Activated naive CD8-positive, alpha-beta T cell (primary cell): ENCODE results near the gene MCF2L2.
A peak's percentile ranks its signal among the peaks of the same experiment; 100 is the strongest.
"Not testable (repeated sequence)": the region's sequence is repeated elsewhere in the genome, so short reads cannot be mapped to it uniquely, and the experiment has no call there.

Experiments
- H3K27ac Mint-ChIP-seq: one replicate; pipeline ENCODE4 v1.8.0; 2021; ENCODE audit warnings: mixed read lengths
- H3K27me3 Mint-ChIP-seq: one replicate; pipeline ENCODE4 v1.8.0; 2021; ENCODE audit warnings: mixed read lengths
- H3K36me3 Mint-ChIP-seq: one replicate; pipeline ENCODE4 v1.8.0; 2021; ENCODE audit warnings: mixed read lengths
- H3K4me1 Mint-ChIP-seq: one replicate; pipeline ENCODE4 v1.8.0; 2021; ENCODE audit warnings: low read depth, mixed read lengths
- H3K4me3 Mint-ChIP-seq: one replicate; pipeline ENCODE4 v1.8.0; 2021; ENCODE audit warnings: mild to moderate bottlenecking, mixed read lengths
- H3K9me3 Mint-ChIP-seq: one replicate; pipeline ENCODE4 v1.8.0; 2021; ENCODE audit warnings: low read depth, mixed read lengths

The MCF2L2 gene

GRCh38 chr3:183375337-183375736 is 53.1 kb downstream of the MCF2L2 start:
- no peaks in the 10 kb centered on the region for H3K9me3 Mint-ChIP-seq
- H3K27ac Mint-ChIP-seq = peak overlapping the region; percentile 12
- peaks cover 48% of the 10 kb centered on the region for H3K4me1 Mint-ChIP-seq
- H3K27me3 Mint-ChIP-seq = no peaks in the 10 kb centered on the region
- H3K36me3 Mint-ChIP-seq = peaks cover 6% of the 10 kb centered on the region
- no peak overlapping the region for H3K4me3 Mint-ChIP-seq

- H3K27ac Mint-ChIP-seq = no peak overlapping the region
- H3K9me3 Mint-ChIP-seq = no peaks in the 10 kb centered on the region
- no peaks in the 10 kb centered on the region for H3K27me3 Mint-ChIP-seq
- H3K4me3 Mint-ChIP-seq = no peak overlapping the region
- H3K4me1 Mint-ChIP-seq = peaks cover 43% of the 10 kb centered on the region
- peaks cover 6% of the 10 kb centered on the region for H3K36me3 Mint-ChIP-seq
These were observed 55.5 kb downstream of the MCF2L2 start for GRCh38 chr3:183372911-183373310.

- not testable (repeated sequence) for H3K27me3 Mint-ChIP-seq, H3K4me3 Mint-ChIP-seq, H3K9me3 Mint-ChIP-seq, H3K36me3 Mint-ChIP-seq
- Mint-ChIP-seq H3K4me1 (peaks cover 33% of the 10 kb centered on the region), H3K27ac (peak overlapping the region; percentile 31)
These were observed 56.8 kb downstream of the MCF2L2 start for GRCh38 chr3:183371600-183371968.

- H3K27ac Mint-ChIP-seq = peak overlapping the region; percentile 72
- peaks cover 4% of the 10 kb centered on the region for H3K36me3 Mint-ChIP-seq
- H3K4me3 Mint-ChIP-seq = no peak overlapping the region
- no peaks in the 10 kb centered on the region for H3K27me3 Mint-ChIP-seq
- peaks cover 32% of the 10 kb centered on the region for H3K4me1 Mint-ChIP-seq
- no peaks in the 10 kb centered on the region for H3K9me3 Mint-ChIP-seq
These were observed 58.0 kb downstream of the MCF2L2 start for GRCh38 chr3:183370391-183370790.

GRCh38 chr3:183369627-183370026 is 58.8 kb downstream of the MCF2L2 start:
- H3K4me3 Mint-ChIP-seq = no peak overlapping the region
- H3K36me3 Mint-ChIP-seq = peaks cover 4% of the 10 kb centered on the region
- no peaks in the 10 kb centered on the region for H3K9me3 Mint-ChIP-seq
- no peak overlapping the region for H3K27ac Mint-ChIP-seq
- peaks cover 30% of the 10 kb centered on the region for H3K4me1 Mint-ChIP-seq
- H3K27me3 Mint-ChIP-seq = no peaks in the 10 kb centered on the region

GRCh38 chr3:183369117-183369516 is 59.3 kb downstream of the MCF2L2 start:
- Mint-ChIP-seq H3K4me1 (peaks cover 30% of the 10 kb centered on the region), H3K27ac (no peak overlapping the region), H3K27me3 (no peaks in the 10 kb centered on the region), H3K9me3 (no peaks in the 10 kb centered on the region), H3K36me3 (peaks cover 4% of the 10 kb centered on the region), H3K4me3 (no peak overlapping the region)

GRCh38 chr3:183360971-183361624 is 67.3 kb downstream of the MCF2L2 start:
- peaks cover 7% of the 10 kb centered on the region for H3K4me1 Mint-ChIP-seq
- no peak overlapping the region for H3K27ac Mint-ChIP-seq
- peaks cover 8% of the 10 kb centered on the region for H3K36me3 Mint-ChIP-seq
- peaks cover 2% of the 10 kb centered on the region for H3K27me3 Mint-ChIP-seq
- no peak overlapping the region for H3K4me3 Mint-ChIP-seq
- no peaks in the 10 kb centered on the region for H3K9me3 Mint-ChIP-seq

- peaks cover 1% of the 10 kb centered on the region for H3K4me1 Mint-ChIP-seq
- H3K36me3 Mint-ChIP-seq = peaks cover 6% of the 10 kb centered on the region
- H3K27me3 Mint-ChIP-seq = peaks cover 2% of the 10 kb centered on the region
- no peak overlapping the region for H3K4me3 Mint-ChIP-seq
- H3K9me3 Mint-ChIP-seq = no peaks in the 10 kb centered on the region
- H3K27ac Mint-ChIP-seq = no peak overlapping the region
These were observed 69.4 kb downstream of the MCF2L2 start for GRCh38 chr3:183359036-183359435.

GRCh38 chr3:183357564-183358079 is 70.8 kb downstream of the MCF2L2 start:
- peaks cover 6% of the 10 kb centered on the region for H3K36me3 Mint-ChIP-seq
- H3K27me3 Mint-ChIP-seq = peaks cover 2% of the 10 kb centered on the region
- H3K4me1 Mint-ChIP-seq = peaks cover 1% of the 10 kb centered on the region
- no peaks in the 10 kb centered on the region for H3K9me3 Mint-ChIP-seq
- no peak overlapping the region for H3K4me3 Mint-ChIP-seq
- no peak overlapping the region for H3K27ac Mint-ChIP-seq

- Mint-ChIP-seq H3K27ac (no peak overlapping the region), H3K36me3 (peaks cover 6% of the 10 kb centered on the region), H3K4me3 (no peak overlapping the region), H3K9me3 (no peaks in the 10 kb centered on the region), H3K27me3 (peaks cover 2% of the 10 kb centered on the region), H3K4me1 (peaks cover 1% of the 10 kb centered on the region)
These were observed 71.5 kb downstream of the MCF2L2 start for GRCh38 chr3:183356920-183357319.

- peaks cover 6% of the 10 kb centered on the region for H3K36me3 Mint-ChIP-seq
- H3K27ac Mint-ChIP-seq = no peak overlapping the region
- H3K27me3 Mint-ChIP-seq = peaks cover 2% of the 10 kb centered on the region
- H3K9me3 Mint-ChIP-seq = no peaks in the 10 kb centered on the region
- H3K4me3 Mint-ChIP-seq = no peak overlapping the region
- peaks cover 16% of the 10 kb centered on the region for H3K4me1 Mint-ChIP-seq
These were observed 73.5 kb downstream of the MCF2L2 start for GRCh38 chr3:183354874-183355273.

- H3K36me3 Mint-ChIP-seq = peaks cover 6% of the 10 kb centered on the region
- no peak overlapping the region for H3K4me3 Mint-ChIP-seq
- H3K27ac Mint-ChIP-seq = no peak overlapping the region
- no peaks in the 10 kb centered on the region for H3K9me3 Mint-ChIP-seq
- peaks cover 20% of the 10 kb centered on the region for H3K4me1 Mint-ChIP-seq
- peaks cover 2% of the 10 kb centered on the region for H3K27me3 Mint-ChIP-seq
These were observed 74.0 kb downstream of the MCF2L2 start for GRCh38 chr3:183354325-183354831.

- Mint-ChIP-seq H3K27ac (no peak overlapping the region), H3K36me3 (peaks cover 5% of the 10 kb centered on the region), H3K4me1 (peaks cover 30% of the 10 kb centered on the region), H3K4me3 (no peak overlapping the region), H3K27me3 (peaks cover 2% of the 10 kb centered on the region), H3K9me3 (no peaks in the 10 kb centered on the region)
These were observed 75.0 kb downstream of the MCF2L2 start for GRCh38 chr3:183353421-183353820.

- Mint-ChIP-seq H3K4me3 (peak overlapping the region; percentile 70), H3K36me3 (peaks cover 6% of the 10 kb centered on the region), H3K27ac (peak overlapping the region; percentile 59), H3K9me3 (peaks cover 7% of the 10 kb centered on the region), H3K27me3 (no peaks in the 10 kb centered on the region), H3K4me1 (peaks cover 30% of the 10 kb centered on the region)
These were observed 78.3 kb downstream of the MCF2L2 start for GRCh38 chr3:183350164-183350563.

GRCh38 chr3:183349421-183350157 is 78.8 kb downstream of the MCF2L2 start:
- Mint-ChIP-seq H3K4me3 (peak overlapping the region; percentile 70), H3K27me3 (no peaks in the 10 kb centered on the region), H3K4me1 (peaks cover 30% of the 10 kb centered on the region), H3K27ac (peak overlapping the region; percentile 59), H3K9me3 (peaks cover 9% of the 10 kb centered on the region), H3K36me3 (peaks cover 9% of the 10 kb centered on the region)
